Heart left ventricle (tissue), 13 donors: Measurements from ENCODE around the gene DOCK4.

Experiments used
- POLR2A ChIP-seq, 2 donors: fragments of 450-650 bp; IDR thresholded peaks; one replicate each; pipeline ENCODE4 v1.6.1; 2017; ENCODE audit warnings: antibody characterized with exemption in 2 of 2, mild to moderate bottlenecking in 2 of 2, moderate library complexity in 2 of 2
- TF ChIP-seq, protein P1 (sequence below), 12 donors: fragments of 200-600 bp; sonication (generic) in 4 of 12; IDR thresholded peaks; one replicate each; pipeline versions ENCODE4 v1.5.0 to v1.8.0; 2018 to 2022; ENCODE audit warnings: antibody characterized with exemption in 12 of 12, mild to moderate bottlenecking in 5 of 12
- donor health status: ischemic (EF 13 %, LVEDD 7.1; RV severe dilation, severe dysfunction).
- donor health status: DM: no; HTN: yes; CAD: no.
- donor health status: DM: no; HTN: no; CAD: no.
- donor health status: ischemic (EF 25% LVEDD 6.9; RV normal size, moderate dysfunction).
- donor health status: ischemic (EF 25% LVEDD 5.7; RV mildly dilated, moderate dysfunction).
- donor health status: ischemic (EF 35%, LVEDD 5.7; RV mildly dilated, moderate dysfunction).
- donor health status: nonischemic (EF 11% LVEDD 7.7; RV severe dilation, severe dysfunction).
- donor health status: DM: yes; HTN: yes; CAD: no.
- donor health status: PGD.
- donor health status: ischemic (EF 29% LVEDD 5.4; RV normal size, mild dysfunction).
- donor health status: nonischemic (EF 23%, LVEDD 6.1; RV moderate dilation, normal function).

DNA sequence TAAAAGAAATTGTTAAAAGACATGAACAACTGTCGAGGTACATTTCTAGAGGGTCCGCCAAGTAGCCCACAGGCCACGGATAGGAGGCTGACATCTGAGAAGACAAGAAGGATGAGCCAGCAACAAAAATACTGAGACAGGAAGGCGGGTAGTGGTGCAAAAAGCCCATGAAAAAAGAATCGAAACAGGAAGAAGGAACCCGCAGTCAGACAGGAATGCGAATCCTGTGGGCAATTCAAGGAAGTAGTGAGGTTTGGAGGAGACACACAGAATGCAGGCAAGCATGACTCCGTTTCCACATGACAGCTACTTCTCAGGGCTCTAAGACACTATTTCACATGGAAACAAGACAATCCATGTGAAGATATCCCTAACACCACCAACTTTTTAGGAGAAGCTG is 125.2 kb downstream of the DOCK4 start:
- TF ChIP-seq, protein P1, sequence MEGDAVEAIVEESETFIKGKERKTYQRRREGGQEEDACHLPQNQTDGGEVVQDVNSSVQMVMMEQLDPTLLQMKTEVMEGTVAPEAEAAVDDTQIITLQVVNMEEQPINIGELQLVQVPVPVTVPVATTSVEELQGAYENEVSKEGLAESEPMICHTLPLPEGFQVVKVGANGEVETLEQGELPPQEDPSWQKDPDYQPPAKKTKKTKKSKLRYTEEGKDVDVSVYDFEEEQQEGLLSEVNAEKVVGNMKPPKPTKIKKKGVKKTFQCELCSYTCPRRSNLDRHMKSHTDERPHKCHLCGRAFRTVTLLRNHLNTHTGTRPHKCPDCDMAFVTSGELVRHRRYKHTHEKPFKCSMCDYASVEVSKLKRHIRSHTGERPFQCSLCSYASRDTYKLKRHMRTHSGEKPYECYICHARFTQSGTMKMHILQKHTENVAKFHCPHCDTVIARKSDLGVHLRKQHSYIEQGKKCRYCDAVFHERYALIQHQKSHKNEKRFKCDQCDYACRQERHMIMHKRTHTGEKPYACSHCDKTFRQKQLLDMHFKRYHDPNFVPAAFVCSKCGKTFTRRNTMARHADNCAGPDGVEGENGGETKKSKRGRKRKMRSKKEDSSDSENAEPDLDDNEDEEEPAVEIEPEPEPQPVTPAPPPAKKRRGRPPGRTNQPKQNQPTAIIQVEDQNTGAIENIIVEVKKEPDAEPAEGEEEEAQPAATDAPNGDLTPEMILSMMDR (IDR thresholded peaks at IDR 0.05), result no peak
- no peak for TF ChIP-seq POLR2A (IDR thresholded peaks at IDR 0.05)
